ENCODE measurements around the gene DAPK3. TPM values are rescaled to one million over a fixed set of nuclear protein-coding genes. Genes with fewer than 3 reads are reported as not detected.
"Not testable (repeated sequence)": the region's sequence is repeated elsewhere in the genome, so short reads cannot be mapped to it uniquely, and the experiment has no call there.

The DAPK3 gene
- 127 and 171 TPM in 2 replicates for total RNA-seq

- peak; percentile 96 to 98 for DNase-seq (ENCODE audit: low read depth in 2 of 2)
Measured at GRCh38 chr19:3970808-3971598, at the start of gene DAPK3. TSS of gene DAPK3 (minus strand) at chr19:3971099. CDS start at chr19:3969735, 1,364 bp downstream.

- DNase-seq (ENCODE audit: low read depth in 2 of 2) = no peak
Measured at GRCh38 chr19:4019578-4019977, 48.7 kb upstream of the DAPK3 start.

- DNase-seq (ENCODE audit: low read depth in 2 of 2) = no peak
Measured at GRCh38 chr19:4018775-4019504, 48.0 kb upstream of the DAPK3 start.

GRCh38 chr19:4018140-4018613 lies 47.3 kb upstream of the DAPK3 start:
- DNase-seq (ENCODE audit: low read depth in 2 of 2) = no peak

- no peak for DNase-seq (ENCODE audit: low read depth in 2 of 2)
Measured at GRCh38 chr19:4016903-4017638, 46.2 kb upstream of the DAPK3 start.

- DNase-seq (ENCODE audit: low read depth in 2 of 2) = no peak
Measured at GRCh38 chr19:4016486-4016885, 45.6 kb upstream of the DAPK3 start.

GRCh38 chr19:4015705-4016402 lies 45.0 kb upstream of the DAPK3 start:
- DNase-seq (ENCODE audit: low read depth in 2 of 2) = no peak

- peak in 1 of 2 donors; percentile 21 for DNase-seq (ENCODE audit: low read depth in 2 of 2)
Measured at GRCh38 chr19:4014541-4015491, 43.9 kb upstream of the DAPK3 start.

- no peak for DNase-seq (ENCODE audit: low read depth in 2 of 2)
Measured at GRCh38 chr19:4013886-4014540, 43.1 kb upstream of the DAPK3 start.

- no peak for DNase-seq (ENCODE audit: low read depth in 2 of 2)
Measured at GRCh38 chr19:4012975-4013634, 42.2 kb upstream of the DAPK3 start.

- no peak for DNase-seq (ENCODE audit: low read depth in 2 of 2)
Measured at GRCh38 chr19:4012092-4012974, 41.4 kb upstream of the DAPK3 start.

- DNase-seq (ENCODE audit: low read depth in 2 of 2) = not testable (repeated sequence)
Measured at GRCh38 chr19:4011430-4011829, 40.5 kb upstream of the DAPK3 start.

- no peak for DNase-seq (ENCODE audit: low read depth in 2 of 2)
Measured at GRCh38 chr19:4010808-4011110, 39.9 kb upstream of the DAPK3 start.

GRCh38 chr19:4009990-4010807 lies 39.3 kb upstream of the DAPK3 start:
- DNase-seq (ENCODE audit: low read depth in 2 of 2) = no peak

- peak in 1 of 2 donors; percentile 54 for DNase-seq (ENCODE audit: low read depth in 2 of 2)
Measured at GRCh38 chr19:4007836-4008539, 37.1 kb upstream of the DAPK3 start.

GRCh38 chr19:4007021-4007835 lies 36.3 kb upstream of the DAPK3 start, which contains the start of gene PIAS4:
TSS of gene PIAS4 (plus strand) at chr19:4007736. CDS start at chr19:4007761, 25 bp downstream.
- DNase-seq (ENCODE audit: low read depth in 2 of 2) = peak; percentile 78 to 95
